HEK293T (cell line): ENCODE measurements around the gene P4HA2.

Experiments
- ARNT ChIP-seq: fragments of 450-650 bp; IDR thresholded peaks from 2 replicates; pipeline ENCODE4 v1.6.1; 2017; ENCODE audit warnings: mild to moderate bottlenecking
- ELF4 ChIP-seq: fragments of 450-650 bp; IDR thresholded peaks from 2 replicates; pipeline ENCODE4 v1.6.1; 2017; ENCODE audit warnings: antibody characterized with exemption
- FOXA1 ChIP-seq: fragments of 450-650 bp; IDR thresholded peaks from 2 replicates; pipeline ENCODE4 v1.6.1; 2016; ENCODE audit warnings: mild to moderate bottlenecking
- FOXK2 ChIP-seq: fragments of 450-650 bp; IDR thresholded peaks from 2 replicates; pipeline ENCODE4 v1.6.1; 2016; ENCODE audit warnings: mild to moderate bottlenecking
- L3MBTL2 ChIP-seq: fragments of 450-650 bp; conservative IDR thresholded peaks from 2 replicates; pipeline ENCODE4 v1.6.1; 2016; ENCODE audit warnings: mild to moderate bottlenecking
- SP1 ChIP-seq: fragments of 450-650 bp; IDR thresholded peaks from 2 replicates; pipeline ENCODE4 v1.6.1; 2017
- SUZ12 ChIP-seq: fragments of 450-650 bp; IDR thresholded peaks from 2 replicates; pipeline ENCODE4 v1.6.1; 2016; ENCODE audit warnings: mild to moderate bottlenecking

GRCh38 chr5:132264546-132265335 is 37.1 kb upstream of the P4HA2 start:
- TF ChIP-seq ARNT (no peak), FOXK2 (no peak), SUZ12 (no peak), SP1 (no peak), FOXA1 (no peak), ELF4 (no peak), L3MBTL2 (no peak)
